ENCODE results near the gene DPYSL5. TPM values are rescaled to one million over a fixed set of nuclear protein-coding genes. Genes with fewer than 3 reads are reported as not detected.

Gene DPYSL5
- total and polyA plus RNA-seq, 7 experiments from 2014 or later: not detected

DNA sequence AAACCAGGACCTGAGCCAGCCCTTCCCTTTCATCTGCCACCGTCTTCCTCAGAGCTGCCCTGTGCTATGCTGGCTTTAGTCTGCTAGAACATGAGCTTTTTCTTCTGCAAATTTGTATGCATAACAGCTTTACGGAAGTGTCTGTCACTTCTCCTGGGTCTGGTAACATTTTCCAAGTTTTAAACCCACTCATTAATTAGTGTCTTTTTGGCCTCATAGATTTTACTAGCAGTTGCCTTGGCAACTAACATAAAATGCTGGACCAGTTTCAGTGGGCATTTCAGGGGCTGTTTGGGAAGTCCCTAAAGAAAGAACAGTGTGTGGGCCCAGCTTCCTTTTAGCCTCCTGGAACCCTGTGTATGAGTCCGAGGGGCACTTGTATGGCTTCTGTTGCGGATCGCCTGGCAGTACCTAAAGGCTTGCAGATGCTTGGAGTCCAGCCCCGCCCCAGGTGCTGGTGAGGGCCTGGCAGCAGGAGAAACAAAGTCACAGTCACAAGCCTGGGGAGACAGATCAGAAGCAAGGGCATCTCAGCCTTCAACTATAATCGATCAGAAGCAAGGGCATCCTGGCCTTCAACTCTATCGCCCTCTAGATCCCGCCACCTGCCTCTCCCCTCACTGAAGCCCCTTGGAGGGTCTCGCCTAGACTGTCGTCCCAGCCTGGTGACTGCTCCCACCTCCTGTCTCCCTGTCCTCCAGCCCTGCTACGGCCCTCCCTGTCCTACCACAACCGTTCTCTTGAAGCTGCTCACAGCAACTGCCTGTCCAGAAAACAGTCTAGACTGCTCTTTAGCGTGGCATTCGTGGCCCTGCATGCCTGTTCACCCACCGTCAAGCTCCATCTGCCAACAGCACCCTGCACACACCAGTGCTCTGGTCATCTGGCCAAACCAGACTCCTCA, 85.8 kb downstream of the DPYSL5 start:
- H3K27ac ChIP-seq (ENCODE audit: low read depth, low read length): no peak overlapping the region
- ATAC-seq (no peak), DNase-seq (peak in 1 of 9 donors; percentile 8)
- Mint-ChIP-seq H3K36me3 (no peaks in the 10 kb centered on the region), H3K9me3 (no peaks in the 10 kb centered on the region), H3K27ac (no peak overlapping the region), H3K4me1 (no peaks in the 10 kb centered on the region), H3K27me3 (peaks cover 0 to 16% (median 0%) of the 10 kb centered on the region in 5 donors), H3K4me3 (no peak overlapping the region)
- H3K4me3 ChIP-seq (ENCODE audit: low read length): no peak overlapping the region
- POLR2A ChIA-PET: no interaction called here
- intact Hi-C loops (cut with micrococcal nuclease): no loop called here
- H3K9me3 ChIP-seq (ENCODE audit: control insufficient read depth in 2 of 3, low read length in 3 of 3): no peaks in the 10 kb centered on the region
- H3K4me1 ChIP-seq (ENCODE audit: control insufficient read depth in 2 of 2, insufficient read depth in 2 of 2, low read length in 2 of 2): no peaks in the 10 kb centered on the region
- CTCF ChIA-PET: no interaction called here
- no peaks in the 10 kb centered on the region for H3K27me3 ChIP-seq (ENCODE audit: control insufficient read depth in 2 of 2, insufficient read depth in 2 of 2, low read length in 2 of 2)
- H3K36me3 ChIP-seq (ENCODE audit: control insufficient read depth in 2 of 3, insufficient read depth in 3 of 3, low read length in 3 of 3): no peaks in the 10 kb centered on the region

GRCh38 chr2:26934335-26934724, 86.4 kb downstream of the DPYSL5 start:
- no peaks in the 10 kb centered on the region for H3K9me3 Mint-ChIP-seq
- CTCF ChIA-PET: no interaction called here
- POLR2A ChIA-PET: no interaction called here
- H3K4me1 ChIP-seq (ENCODE audit: control insufficient read depth in 2 of 2, insufficient read depth in 2 of 2, low read length in 2 of 2): no peaks in the 10 kb centered on the region
- ATAC-seq (no peak), DNase-seq (no peak)
- no peaks in the 10 kb centered on the region for H3K27me3 ChIP-seq (ENCODE audit: control insufficient read depth in 2 of 2, insufficient read depth in 2 of 2, low read length in 2 of 2)
- no peaks in the 10 kb centered on the region for H3K36me3 ChIP-seq (ENCODE audit: control insufficient read depth in 2 of 3, insufficient read depth in 3 of 3, low read length in 3 of 3)
- no peak overlapping the region for H3K4me3 Mint-ChIP-seq
- H3K36me3 Mint-ChIP-seq: no peaks in the 10 kb centered on the region
- no peak overlapping the region for H3K27ac ChIP-seq (ENCODE audit: low read depth, low read length)
- H3K27ac Mint-ChIP-seq: no peak overlapping the region
- H3K4me3 ChIP-seq (ENCODE audit: low read length): no peak overlapping the region
- H3K9me3 ChIP-seq (ENCODE audit: control insufficient read depth in 2 of 3, low read length in 3 of 3): no peaks in the 10 kb centered on the region
- H3K27me3 Mint-ChIP-seq: peaks cover 0 to 16% (median 0%) of the 10 kb centered on the region in 5 donors
- intact Hi-C loops (cut with micrococcal nuclease): no loop called here
- no peaks in the 10 kb centered on the region for H3K4me1 Mint-ChIP-seq

DNA sequence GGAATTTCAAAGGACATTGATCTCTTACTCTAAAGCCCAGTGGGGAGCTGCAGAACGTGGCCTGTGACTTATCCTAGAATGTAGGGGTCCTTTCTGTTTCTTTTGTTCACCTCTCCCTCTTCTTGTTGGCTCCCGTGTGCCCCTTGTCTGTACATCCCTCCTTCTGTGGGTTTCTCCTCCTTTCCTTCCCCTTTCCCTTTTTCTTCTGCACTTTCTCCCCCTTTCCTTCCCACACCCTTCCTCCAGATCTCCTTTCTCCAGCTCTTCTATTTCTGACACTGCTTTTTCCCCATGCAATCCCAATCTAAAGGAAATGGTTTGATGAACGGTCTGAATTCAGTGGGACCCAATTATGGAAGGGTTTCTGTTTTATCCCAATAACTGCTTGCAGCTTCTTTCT, 87.1 kb downstream of the DPYSL5 start:
- ATAC-seq: no peak
- H3K4me3 ChIP-seq (ENCODE audit: low read length): no peak overlapping the region
- no peaks in the 10 kb centered on the region for H3K4me1 ChIP-seq (ENCODE audit: control insufficient read depth in 2 of 2, insufficient read depth in 2 of 2, low read length in 2 of 2)
- H3K9me3 ChIP-seq (ENCODE audit: control insufficient read depth in 2 of 3, low read length in 3 of 3): no peaks in the 10 kb centered on the region
- H3K27ac Mint-ChIP-seq: no peak overlapping the region
- H3K36me3 ChIP-seq (ENCODE audit: control insufficient read depth in 2 of 3, insufficient read depth in 3 of 3, low read length in 3 of 3): no peaks in the 10 kb centered on the region
- no peak for DNase-seq
- H3K9me3 Mint-ChIP-seq: no peaks in the 10 kb centered on the region
- H3K4me1 Mint-ChIP-seq: no peaks in the 10 kb centered on the region
- POLR2A ChIA-PET: no interaction called here
- H3K27me3 ChIP-seq (ENCODE audit: control insufficient read depth in 2 of 2, insufficient read depth in 2 of 2, low read length in 2 of 2): no peaks in the 10 kb centered on the region
- H3K36me3 Mint-ChIP-seq: no peaks in the 10 kb centered on the region
- no peak overlapping the region for H3K27ac ChIP-seq (ENCODE audit: low read depth, low read length)
- H3K27me3 Mint-ChIP-seq: peaks cover 0 to 9% (median 0%) of the 10 kb centered on the region in 5 donors
- intact Hi-C loops (cut with micrococcal nuclease): no loop called here
- H3K4me3 Mint-ChIP-seq: no peak overlapping the region
- CTCF ChIA-PET: no interaction called here

- no peak overlapping the region for H3K4me3 Mint-ChIP-seq
- no peak for ATAC-seq
These were observed 88.9 kb downstream of the DPYSL5 start for GRCh38 chr2:26936855-26937254.

GRCh38 chr2:26938399-26939118, 90.6 kb downstream of the DPYSL5 start:
- DNase-seq (no peak), ATAC-seq (no peak)
- H3K9me3 ChIP-seq (ENCODE audit: control insufficient read depth in 2 of 3, low read length in 3 of 3): no peaks in the 10 kb centered on the region
- H3K27me3 Mint-ChIP-seq: peaks cover 3 to 6% (median 4%) of the 10 kb centered on the region in 5 donors
- H3K36me3 Mint-ChIP-seq: no peaks in the 10 kb centered on the region
- POLR2A ChIA-PET: no interaction called here
- H3K27me3 ChIP-seq (ENCODE audit: control insufficient read depth in 2 of 2, insufficient read depth in 2 of 2, low read length in 2 of 2): no peaks in the 10 kb centered on the region
- H3K27ac ChIP-seq (ENCODE audit: low read depth, low read length): no peak overlapping the region
- no peak overlapping the region for H3K4me3 ChIP-seq (ENCODE audit: low read length)
- H3K36me3 ChIP-seq (ENCODE audit: control insufficient read depth in 2 of 3, insufficient read depth in 3 of 3, low read length in 3 of 3): no peaks in the 10 kb centered on the region
- peaks cover 0 to 7% (median 4%) of the 10 kb centered on the region in 7 donors for H3K4me1 Mint-ChIP-seq
- peak overlapping the region in 1 of 9 donors; percentile 56 for H3K27ac Mint-ChIP-seq
- no peaks in the 10 kb centered on the region for H3K4me1 ChIP-seq (ENCODE audit: control insufficient read depth in 2 of 2, insufficient read depth in 2 of 2, low read length in 2 of 2)
- CTCF ChIA-PET: interaction anchor here (2.8 kb wide), 1 partner anchor 92 kb away, joined by 15 read pairs; no protein-coding TSS in a partner anchor
- H3K9me3 Mint-ChIP-seq: no peaks in the 10 kb centered on the region
- intact Hi-C loops (cut with micrococcal nuclease): no loop called here
- no peak overlapping the region for H3K4me3 Mint-ChIP-seq

More at GRCh38 chr2:26936855-26937254, 88.9 kb downstream of the DPYSL5 start:
- Histone ChIP-seq H3K4me1 (ENCODE audit: control insufficient read depth in 2 of 2, insufficient read depth in 2 of 2, low read length in 2 of 2) (no peaks in the 10 kb centered on the region), H3K36me3 (ENCODE audit: control insufficient read depth in 2 of 3, insufficient read depth in 3 of 3, low read length in 3 of 3) (no peaks in the 10 kb centered on the region), H3K27me3 (ENCODE audit: control insufficient read depth in 2 of 2, insufficient read depth in 2 of 2, low read length in 2 of 2) (no peaks in the 10 kb centered on the region), H3K27ac (ENCODE audit: low read depth, low read length) (no peak overlapping the region), H3K4me3 (ENCODE audit: low read length) (no peak overlapping the region), H3K9me3 (ENCODE audit: control insufficient read depth in 2 of 3, low read length in 3 of 3) (no peaks in the 10 kb centered on the region)
- Mint-ChIP-seq H3K9me3 (no peaks in the 10 kb centered on the region), H3K4me1 (no peaks in the 10 kb centered on the region), H3K27ac (no peak overlapping the region), H3K27me3 (no peaks in the 10 kb centered on the region), H3K36me3 (no peaks in the 10 kb centered on the region)
- ChIA-PET CTCF (interaction anchor here (1.4 kb wide), 1 partner anchor 15 kb away, joined by 3 read pairs; no protein-coding TSS in a partner anchor), POLR2A (no interaction called here)
- DNase-seq: no peak
- intact Hi-C loops (cut with micrococcal nuclease): no loop called here

GRCh38 chr2:26940001-26940400, 92.1 kb downstream of the DPYSL5 start:
- Mint-ChIP-seq H3K4me1 (peaks cover 0 to 7% (median 4%) of the 10 kb centered on the region in 7 donors), H3K36me3 (no peaks in the 10 kb centered on the region), H3K27me3 (peaks cover 3 to 12% (median 5%) of the 10 kb centered on the region in 5 donors), H3K9me3 (no peaks in the 10 kb centered on the region), H3K27ac (no peak overlapping the region), H3K4me3 (peak overlapping the region in 1 of 10 donors; percentile 9)
- ChIA-PET CTCF (interaction anchor here (0.6 to 2.8 kb wide), 3 partner anchors 17 to 94 kb away, joined by 3 to 15 read pairs (median 5); no protein-coding TSS in a partner anchor), POLR2A (no interaction called here)
- no peak overlapping the region for H3K27ac ChIP-seq (ENCODE audit: low read depth, low read length)
- no peak overlapping the region for H3K4me3 ChIP-seq (ENCODE audit: low read length)
- no peaks in the 10 kb centered on the region for H3K36me3 ChIP-seq (ENCODE audit: control insufficient read depth in 2 of 3, insufficient read depth in 3 of 3, low read length in 3 of 3)
- no peak for DNase-seq
- no peaks in the 10 kb centered on the region for H3K27me3 ChIP-seq (ENCODE audit: control insufficient read depth in 2 of 2, insufficient read depth in 2 of 2, low read length in 2 of 2)
- no peaks in the 10 kb centered on the region for H3K9me3 ChIP-seq (ENCODE audit: control insufficient read depth in 2 of 3, low read length in 3 of 3)
- intact Hi-C loops (cut with micrococcal nuclease): no loop called here
- no peaks in the 10 kb centered on the region for H3K4me1 ChIP-seq (ENCODE audit: control insufficient read depth in 2 of 2, insufficient read depth in 2 of 2, low read length in 2 of 2)
- ATAC-seq: no peak
